ENCODE measurements around the gene GREB1.

Gene GREB1

DNA sequence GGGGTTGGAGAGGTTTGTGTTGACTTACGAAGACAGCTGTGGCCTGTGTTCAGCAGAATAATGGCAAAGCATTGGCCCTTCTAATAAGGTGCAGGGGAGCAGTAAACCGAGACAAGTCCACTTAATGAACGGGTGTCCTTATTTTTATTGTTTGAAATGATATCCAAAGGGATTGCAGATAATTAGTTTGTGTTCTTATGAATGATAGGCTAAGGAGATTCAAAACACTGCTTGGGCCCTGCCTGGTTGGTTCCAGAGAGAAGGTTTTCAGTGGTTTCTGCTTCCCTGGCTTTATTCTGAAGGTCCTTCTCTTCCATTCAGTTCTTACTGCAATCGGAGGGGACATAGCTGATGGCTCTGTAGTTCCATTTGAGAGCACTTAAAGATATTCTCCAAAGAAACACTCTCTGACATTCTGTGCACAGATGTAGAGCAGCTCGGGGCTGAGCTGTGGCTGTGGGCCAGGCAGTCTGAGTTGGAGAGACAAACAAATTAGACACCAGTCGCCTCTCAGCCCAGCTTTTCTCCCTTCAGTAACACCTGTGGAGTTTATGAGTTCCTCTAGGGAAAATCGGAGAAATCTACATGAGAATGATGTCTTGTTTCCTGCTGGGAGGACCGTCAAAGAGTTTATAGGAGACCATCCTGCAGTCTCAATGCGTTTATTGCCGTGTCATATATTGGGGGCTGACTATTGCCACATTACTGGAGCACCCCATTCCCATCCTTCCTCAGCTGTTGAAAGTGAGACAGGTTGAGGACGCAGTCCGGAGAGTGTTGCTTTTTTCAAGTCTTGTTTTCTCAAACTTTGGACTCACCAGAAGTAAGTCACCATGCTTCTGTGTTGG is 6.5 kb downstream of the GREB1 start:
- DNase-seq = no peak

DNA sequence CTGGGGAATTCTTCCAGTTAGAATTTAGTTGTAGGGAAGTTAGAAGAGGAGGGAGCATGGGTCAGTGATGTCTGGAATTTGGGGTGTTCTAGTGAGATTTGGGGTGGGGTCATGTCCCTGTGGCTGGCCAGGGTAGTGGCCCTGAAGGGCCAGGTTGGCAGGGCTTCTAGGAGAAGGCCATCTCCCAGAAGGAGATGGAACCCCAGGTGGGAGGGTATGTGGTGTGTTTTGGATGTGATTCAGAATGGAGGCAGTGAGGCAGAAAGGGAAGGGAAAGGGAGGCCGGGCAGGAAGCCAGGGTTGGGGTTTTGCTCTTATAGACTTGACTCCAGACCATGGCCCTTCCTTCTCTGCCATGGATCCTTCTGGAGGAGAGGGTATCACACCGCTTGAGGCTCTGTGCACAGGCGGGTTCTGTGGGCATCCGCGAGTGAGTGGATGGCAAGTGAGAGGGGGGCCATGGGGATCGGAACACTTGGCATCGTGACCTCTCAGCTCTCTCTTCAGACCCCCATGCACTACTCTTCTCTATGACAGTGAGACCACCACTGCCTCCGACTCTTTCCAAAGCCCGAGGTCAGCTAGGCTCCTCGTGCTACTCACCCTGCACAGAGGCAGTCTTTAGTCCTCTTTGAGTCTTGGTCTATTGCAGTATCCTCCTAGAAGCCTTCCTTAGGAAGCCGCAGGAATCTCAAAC is 7.3 kb downstream of the GREB1 start:
- no peak for DNase-seq

DNA sequence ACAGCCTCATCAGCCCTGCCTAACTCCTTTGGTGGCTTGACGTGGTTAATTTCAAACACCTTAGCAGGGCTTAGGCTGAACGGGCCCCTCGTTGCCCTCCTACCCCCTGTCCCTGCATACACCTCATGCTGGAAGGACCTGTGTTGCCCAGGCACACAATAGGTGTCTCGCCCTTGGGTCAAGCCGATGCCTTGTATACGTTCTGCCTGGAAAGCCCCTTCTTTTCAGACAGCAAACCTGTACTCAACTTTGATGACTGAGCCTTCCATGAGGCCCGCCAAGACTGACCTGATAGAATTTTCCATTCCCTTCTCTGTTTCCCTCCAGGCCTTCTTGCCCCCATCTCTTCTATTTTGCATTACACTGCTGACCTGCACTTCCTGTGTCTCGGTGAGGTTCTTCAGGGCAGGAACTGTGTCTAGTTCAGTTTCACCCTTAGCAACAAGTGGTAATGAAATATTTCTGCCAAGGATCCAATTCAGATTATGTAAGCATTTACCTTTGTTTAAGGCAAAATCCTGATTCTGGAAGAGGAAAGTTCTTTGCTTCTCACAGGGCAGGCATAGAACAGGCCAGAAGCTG is 7.9 kb downstream of the GREB1 start:
- DNase-seq = no peak

DNA sequence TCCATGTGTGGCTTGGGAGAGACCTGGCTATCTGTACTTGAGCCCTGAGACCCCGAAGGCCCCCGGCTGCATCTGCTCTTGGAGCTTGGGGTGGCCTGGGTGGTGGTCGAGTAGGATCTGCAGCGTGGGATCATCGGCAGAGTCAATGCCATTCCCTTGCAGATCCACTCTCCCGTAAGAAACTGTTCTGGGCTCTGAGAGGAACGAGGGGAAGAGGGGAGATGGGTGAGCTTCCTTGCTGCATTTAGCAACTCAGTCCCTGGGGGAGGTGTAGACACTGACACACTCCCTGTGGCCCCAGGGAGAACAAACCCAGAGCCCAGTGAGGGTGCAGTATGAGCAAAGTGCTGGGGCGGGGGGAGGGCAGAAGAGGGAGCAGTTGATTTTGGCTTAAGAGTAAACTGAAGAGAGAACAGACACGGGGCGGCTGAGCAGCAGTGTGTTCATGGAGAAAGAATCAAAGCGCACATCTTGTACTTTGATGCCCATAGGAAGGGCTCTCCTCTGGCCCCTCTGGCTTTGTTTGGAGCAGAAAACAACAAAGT is 8.5 kb downstream of the GREB1 start:
- DNase-seq = no peak

DNA sequence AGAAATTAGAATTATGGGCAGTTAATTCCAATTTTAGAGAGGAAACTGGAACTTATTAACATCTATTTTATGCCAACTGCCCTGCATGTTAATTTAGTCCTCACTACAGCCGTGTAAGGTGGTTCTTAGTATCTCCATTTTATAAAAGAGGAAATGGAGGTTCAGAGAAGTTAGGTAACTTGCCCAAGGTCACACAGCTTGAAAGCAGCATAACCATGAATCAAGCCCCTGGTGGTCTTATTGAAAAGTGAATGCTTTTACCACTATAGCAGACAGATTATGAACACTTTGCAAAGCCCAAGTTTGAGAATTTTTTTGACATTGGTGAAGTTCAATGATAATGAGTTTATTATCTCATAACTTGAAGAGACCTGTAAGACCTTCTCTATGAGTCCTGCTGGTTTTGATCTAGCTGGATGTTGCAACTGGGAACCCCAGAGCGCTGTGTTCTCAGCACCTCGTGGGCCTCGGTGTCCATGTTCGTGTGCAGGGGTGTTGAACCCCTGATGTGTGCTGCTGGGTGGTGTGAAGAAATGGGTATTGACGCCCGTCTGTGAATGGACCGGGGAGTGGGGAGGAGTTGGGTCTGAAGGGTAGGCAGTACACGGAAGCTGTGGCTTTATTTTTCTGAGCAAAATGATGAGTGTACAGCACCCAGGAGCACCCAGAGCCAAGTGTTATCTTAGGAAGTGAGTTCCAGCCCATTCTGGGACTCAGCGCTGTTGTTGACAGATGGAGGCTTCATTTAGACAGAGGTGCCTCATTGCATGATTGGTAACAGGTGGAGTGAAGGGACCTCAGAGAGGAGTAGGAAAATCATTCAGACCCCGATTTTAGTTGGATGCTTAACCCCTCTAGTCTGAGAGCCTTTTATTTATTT is 9.7 kb downstream of the GREB1 start:
- DNase-seq = no peak

DNA sequence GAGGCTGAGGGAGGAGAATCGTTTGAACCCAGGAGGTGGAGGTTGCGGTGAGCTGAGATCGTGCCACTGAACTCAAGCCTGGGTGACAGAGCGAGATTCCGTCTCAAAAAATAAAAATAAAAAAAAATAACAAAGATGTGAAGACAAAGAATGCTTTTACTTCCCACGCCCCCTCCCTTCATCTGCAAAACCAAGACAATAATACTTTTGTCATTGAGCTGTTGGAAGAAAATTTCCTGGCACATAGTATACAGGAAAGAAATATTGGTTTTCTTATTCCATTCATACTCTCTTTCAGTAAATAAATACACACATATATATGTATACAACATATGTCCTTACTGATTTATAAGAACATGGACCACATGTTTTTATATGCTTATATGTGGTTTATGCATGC is 12.2 kb downstream of the GREB1 start:
- DNase-seq = no peak

DNA sequence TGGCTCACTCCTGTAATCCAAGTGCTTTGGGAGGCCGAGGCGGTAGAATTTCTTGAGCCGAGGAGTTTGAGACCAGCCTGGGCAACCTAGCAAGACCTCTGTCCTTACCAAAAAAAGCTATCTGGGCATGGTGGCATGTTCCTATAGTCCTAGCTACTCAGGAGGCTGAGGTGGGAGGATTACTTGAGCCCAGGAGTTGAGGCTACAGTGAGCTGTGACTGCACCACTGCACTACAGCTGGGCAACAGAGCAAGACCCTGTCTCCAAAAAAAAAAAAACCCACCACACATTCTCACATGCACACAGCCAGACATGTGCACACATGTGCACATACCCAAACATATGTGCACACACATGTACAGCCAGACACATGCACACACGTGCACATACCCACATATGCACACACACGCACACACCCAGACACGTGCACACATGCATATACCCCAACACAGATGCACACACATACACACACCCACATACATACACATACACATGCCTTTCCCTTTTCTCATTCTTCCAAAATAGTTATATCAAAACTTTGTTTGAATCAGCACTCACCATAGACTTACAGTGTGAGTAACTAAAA is 14.2 kb downstream of the GREB1 start:
- no peak for DNase-seq

DNA sequence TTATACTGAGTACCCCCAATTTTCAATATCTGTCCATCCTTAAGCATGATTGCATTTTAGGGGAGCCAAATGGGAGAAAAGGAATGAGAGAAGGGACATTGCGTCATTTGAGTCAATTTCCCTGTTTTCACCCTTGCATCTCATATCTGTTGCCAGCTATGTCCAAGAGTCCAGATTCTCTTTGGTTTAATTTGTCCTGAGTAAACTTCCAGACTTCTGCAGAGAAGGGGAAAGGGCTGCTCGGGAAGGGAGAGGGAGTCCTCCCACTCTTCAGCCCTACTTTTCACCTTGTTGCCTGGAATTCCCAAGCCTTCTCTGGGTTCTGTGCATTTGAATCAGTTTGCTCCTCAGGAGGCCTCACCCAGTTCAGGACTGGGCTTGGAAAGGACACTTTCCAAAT is 16.5 kb downstream of the GREB1 start:
- no peak for DNase-seq

DNA sequence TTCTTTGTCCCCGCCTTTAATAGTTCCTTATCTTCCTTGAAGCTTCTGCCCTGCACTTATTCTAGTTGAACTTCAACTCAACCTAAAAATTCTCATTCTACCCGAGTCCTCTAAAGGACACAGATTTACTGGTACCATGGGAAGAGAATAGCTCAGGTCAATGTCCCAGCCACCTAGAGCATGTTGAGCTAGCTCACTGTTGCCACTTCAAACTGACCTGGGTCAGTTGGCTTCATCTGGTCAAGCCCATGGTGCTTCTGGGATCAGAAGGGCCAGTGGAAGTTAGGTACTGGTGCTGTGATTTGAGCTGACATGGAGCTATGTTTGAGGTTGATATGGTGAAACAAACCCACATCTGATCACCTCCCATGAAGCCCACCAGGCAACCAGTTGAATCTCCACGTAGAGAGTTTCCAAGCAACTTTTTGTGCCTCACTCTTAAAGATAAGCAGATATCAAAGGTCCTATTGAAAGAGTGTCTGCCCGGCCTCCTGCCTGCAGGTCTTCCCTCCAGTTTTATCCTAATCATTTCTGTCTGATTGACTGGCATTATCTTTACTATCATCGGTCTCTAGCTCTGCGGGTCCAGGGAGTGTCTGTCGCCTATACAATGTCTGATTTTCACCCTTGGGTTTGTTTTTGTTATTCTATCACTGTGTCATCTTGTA is 17.2 kb downstream of the GREB1 start:
- no peak for DNase-seq

DNA sequence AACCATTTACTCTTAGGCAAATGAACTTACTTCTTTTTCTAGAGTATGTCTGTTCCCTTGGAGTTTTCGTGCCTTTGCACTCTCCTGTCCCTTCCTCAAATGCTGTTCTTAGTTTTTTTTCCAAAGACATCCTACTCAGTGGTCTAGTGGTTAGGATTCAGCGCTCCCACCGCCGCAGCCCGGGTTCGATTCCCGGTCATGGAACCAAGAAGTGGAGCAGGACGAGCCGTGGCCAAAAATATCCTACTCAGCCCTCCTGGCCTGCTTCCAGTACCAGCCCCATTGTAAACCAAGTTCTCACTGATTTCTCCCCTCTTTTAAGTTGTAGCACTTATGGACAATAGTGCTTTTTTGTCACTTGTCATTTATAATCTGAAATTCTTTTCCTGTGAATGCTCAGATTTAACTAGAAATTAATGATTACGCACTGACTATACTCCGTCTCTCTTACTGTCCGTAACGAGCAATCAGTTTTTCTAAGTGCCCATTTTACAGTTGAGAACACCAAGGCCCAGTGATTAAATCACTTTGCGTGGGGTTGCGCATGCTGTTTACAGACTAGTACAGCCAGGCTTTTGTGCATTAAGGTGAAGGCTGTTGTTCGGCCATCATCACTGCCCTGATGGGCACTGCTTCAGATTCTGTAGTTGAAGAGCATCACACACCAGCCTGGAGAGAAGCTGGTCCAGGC is 17.9 kb downstream of the GREB1 start:
- no peak for DNase-seq

DNA sequence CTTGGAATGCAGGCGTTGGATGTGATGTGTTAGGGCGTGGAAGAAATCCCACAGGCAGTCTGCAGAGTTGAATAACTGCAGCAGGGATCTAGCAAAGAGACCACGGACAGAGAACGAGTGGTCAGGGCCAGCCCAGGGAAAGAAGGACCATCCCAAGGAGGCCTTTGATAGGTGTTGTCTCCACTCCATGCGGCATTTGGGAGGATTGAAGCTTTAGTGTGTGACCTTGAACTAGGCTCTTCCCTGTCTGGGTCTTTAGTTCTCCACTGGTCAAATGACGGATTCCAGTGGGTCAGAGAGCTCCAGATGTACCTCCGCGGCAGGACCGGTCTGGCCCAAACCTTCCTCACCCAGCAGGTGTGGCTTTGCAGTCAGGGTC is 18.4 kb downstream of the GREB1 start:
- DNase-seq = no peak

DNA sequence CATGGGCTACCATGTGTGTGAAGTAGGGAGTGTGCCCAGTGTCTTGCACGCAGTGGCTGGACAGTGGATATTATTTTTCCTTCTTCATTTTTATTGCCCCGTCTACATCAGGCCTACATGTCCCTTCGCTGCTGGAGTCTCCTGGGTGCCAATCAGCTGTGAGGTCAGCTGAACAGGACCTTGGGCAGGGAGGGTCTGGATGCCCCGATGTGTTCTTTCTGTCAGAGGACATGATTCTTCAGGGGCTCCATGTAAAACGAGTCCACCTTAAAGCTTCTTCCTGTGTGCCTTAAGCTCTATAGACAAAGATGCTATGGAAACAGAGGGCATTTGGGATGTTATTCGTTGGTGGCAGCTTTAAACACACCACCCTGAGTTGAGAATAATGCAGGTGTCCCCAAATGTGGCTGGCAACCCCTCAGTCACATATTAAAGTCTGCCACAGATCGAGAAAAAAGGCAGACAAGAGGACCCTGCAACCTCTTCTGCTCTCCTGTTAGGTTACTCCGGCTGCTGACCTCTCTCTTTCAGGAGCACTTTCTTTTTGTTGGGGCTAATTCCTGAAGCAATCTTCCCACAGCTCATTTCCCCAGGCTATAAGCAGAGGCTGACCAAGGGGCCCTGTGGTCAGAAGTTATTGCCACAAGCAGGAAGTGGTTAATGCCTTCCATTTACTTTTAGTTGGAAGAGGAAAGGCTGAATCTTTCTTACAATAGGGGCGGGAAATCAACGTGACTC is 20.0 kb downstream of the GREB1 start:
- DNase-seq = peak; percentile 45

DNA sequence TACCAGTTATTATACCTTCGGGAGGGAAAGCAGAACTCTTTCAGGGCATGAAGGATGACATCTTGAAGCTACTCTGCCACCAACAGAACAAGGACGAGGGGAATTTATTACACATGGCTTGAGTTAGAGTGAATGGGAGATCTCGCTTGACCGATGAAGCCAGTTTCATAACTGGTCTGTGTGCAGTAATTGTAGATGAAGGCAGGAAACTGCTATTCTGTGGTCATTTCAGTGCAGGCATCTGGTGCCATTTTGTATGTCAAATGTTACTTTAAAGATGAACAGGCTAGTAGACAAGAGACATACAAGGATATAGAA is 20.5 kb downstream of the GREB1 start:
- no peak for DNase-seq

DNA sequence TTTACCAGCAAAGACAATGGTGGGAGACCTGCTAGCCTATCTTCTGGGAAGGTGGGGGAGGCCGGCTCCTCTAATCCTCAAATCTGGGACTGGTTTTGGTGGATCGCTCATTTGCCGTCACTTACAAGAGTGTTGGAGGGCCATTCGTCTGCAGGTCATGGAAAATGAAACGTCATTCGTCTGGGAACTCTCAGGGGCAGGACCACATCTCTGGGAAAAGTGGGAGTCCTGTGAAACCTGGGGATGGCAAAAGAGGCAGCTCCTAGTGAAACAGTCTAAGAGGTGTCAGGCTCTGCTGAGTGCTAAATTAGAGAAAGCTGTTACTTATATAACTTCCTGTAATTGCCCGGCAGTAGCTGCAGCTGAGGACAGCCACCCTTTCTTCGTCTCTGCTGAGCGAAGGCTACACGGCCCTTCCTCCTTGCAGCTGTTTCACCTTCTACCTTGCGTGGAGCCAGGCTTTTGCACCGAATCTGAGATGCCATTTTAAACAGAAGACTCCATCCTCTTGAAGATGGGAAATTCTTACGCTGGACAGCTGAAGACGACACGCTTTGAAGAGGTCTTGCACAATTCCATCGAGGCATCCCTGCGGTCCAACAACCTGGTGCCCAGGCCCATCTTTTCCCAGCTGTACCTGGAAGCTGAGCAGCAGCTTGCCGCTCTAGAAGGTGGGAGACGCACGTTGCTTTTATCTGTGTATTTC is 22.4 kb downstream of the GREB1 start:
- DNase-seq = no peak

DNA sequence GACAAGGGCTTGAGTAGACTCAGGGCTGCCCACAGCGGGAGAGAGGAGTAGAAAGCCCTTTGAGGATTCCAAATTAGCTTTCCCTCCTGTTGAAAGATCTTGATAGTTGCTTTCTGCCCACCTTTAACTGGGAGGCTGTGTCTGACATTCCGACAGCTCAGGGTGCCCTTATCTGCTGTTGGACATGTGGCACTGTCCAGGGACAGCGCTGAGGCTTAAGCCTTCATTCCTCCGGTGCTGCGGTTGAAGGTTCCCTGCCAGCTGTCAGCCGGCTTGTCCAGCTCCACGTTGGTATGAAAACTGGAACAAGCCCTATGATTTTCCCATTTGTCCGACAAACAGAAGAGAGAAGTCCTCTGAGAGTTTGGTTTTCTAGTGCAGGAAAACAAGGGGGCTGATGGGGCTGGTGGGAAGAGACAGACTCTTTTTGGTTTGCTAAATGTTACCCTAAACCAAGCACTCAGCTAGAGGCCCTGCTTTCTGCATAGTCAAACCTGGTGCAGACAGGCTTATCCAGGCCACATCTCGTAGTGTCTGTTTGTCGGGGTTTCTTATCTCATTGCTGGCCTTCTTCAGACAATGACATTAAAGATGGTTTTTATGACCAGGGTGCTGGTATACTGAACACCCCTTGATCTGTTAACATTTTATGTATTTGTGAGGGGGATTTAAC is 24.5 kb downstream of the GREB1 start:
- DNase-seq = no peak

DNA sequence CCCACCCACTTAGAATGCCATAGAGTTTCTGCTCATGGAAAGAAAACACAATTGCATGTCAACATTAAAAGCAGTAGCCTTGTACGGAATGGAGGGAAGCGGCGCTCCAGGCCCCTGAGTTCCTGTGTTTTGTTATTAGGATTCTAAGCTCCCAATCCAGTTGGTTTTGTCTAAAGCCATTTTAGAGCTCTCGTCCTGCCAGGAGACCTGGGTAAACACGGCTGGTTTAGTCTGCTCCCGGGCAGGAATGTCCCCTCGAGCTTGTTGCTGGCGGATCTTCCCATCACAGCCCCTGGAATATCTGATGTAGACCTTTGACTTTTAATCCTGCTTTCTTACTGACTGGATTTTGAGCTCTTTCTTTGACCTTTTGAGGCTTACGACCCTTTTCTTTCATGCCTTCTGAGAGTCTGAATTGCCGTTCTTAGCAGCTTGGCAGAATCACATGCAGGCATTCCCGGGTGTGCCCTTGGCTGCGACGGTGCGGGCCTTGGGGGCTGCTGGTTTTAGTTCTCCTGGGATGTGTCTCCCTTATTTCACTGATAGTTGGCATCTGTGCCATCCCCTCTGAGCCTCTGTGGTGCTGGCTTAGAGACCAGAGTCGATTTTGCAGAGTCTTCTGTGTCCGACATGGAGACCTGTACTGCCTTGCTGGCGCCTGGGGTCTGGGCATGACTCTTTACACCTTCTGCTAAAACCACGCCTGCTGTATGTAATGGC is 25.4 kb downstream of the GREB1 start:
- DNase-seq = no peak

DNA sequence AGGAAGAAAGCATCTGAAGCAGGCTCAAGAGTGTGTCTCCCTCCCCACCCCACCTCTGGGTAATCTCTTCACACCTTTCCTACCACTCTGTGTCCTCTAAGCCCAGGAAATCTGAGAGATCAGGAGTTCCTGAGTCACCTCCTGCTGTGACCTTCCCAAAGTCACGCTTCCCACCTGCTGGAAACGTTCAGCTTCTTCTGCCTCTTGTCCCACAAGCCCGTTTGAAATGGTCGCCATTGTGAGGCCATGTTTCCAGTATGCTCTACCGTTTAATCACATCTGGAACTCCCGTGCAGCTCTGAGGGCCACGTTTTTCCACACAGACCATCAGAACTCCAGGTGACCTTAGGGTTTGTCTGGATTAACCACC is 25.9 kb downstream of the GREB1 start:
- no peak for DNase-seq

DNA sequence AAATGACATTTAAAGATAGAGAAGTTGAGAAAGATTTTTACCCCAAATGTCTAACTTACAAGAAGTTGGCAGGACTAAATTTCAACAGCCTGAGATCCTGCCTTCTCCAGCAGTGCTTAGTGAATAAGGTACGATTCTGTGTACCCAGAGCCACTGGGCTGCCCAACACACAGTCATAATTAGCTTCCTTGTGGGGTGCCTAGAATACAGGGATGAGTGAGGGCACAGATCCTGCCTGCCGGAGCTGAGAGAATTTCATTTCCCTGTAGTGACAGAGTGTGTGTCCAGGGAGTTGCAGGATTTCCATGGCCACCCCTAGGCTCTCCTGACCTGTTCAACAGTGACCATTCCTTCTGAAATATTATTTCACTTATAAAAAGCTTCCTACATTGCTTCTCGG is 27.0 kb downstream of the GREB1 start:
- no peak for DNase-seq

DNA sequence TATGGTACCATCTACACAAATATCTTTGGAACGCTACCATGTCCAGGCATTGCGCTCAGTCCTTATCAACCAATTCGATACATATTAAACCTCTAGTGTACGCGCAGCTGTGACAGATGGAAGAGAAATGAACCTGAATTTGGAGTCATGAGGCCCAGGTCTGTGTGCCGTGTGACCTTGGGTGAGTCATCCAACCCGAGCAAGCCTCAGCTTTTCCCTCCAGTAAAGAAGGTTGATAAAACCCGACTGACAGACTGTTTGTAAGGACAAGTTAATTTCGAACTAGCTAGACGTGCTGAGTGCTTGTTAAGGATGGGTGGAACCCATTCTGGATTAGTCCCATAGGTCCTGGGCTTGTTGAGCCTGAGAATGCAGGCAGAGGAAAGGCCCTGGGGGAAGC is 28.2 kb downstream of the GREB1 start:
- no peak for DNase-seq
